Type B pancreatic cell (in vitro differentiated cells): ENCODE results near the gene TRIM21. TPM values are rescaled to one million over a fixed set of nuclear protein-coding genes. Genes with fewer than 3 reads are reported as not detected.
A peak's percentile ranks its signal among the peaks of the same experiment; 100 is the strongest.

Experiments used
- DNase-seq: peaks from one replicate; pipeline ENCODE4 v3.0.0; 2021; ENCODE audit warnings: mixed read lengths; ENCODE audit not compliant: unreplicated experiment; ENCODE audit errors: extremely low spot score
- H3K27ac Mint-ChIP-seq: 2 replicates; pipeline ENCODE4 v1.8.0; 2021; ENCODE audit warnings: mild to moderate bottlenecking, mixed read lengths
- H3K27me3 Mint-ChIP-seq: 2 replicates; pipeline ENCODE4 v1.8.0; 2021; ENCODE audit warnings: mixed read lengths
- H3K36me3 Mint-ChIP-seq: 2 replicates; pipeline ENCODE4 v1.8.0; 2021; ENCODE audit warnings: mixed read lengths
- H3K4me1 Mint-ChIP-seq: one replicate; pipeline ENCODE4 v1.8.0; 2021; ENCODE audit warnings: mixed read lengths; ENCODE audit not compliant: unreplicated experiment
- H3K4me3 Mint-ChIP-seq: 2 replicates; pipeline ENCODE4 v1.8.0; 2021; ENCODE audit warnings: mild to moderate bottlenecking, mixed read lengths
- H3K9me3 Mint-ChIP-seq: 2 replicates; pipeline ENCODE4 v1.8.0; 2021; ENCODE audit warnings: mixed read lengths
- CTCF ChIP-seq: fragments of 200-600 bp; sonication (generic); conservative IDR thresholded peaks from 2 replicates; pipeline ENCODE4 v1.5.0; 2021; ENCODE audit warnings: antibody characterized with exemption, mild to moderate bottlenecking
- long read RNA-seq: library from polyadenylated mRNA; unstranded; transcript quantifications from one replicate; pipeline ENCODE4 v2.0.0, GENCODE V29; 2020
- total RNA-seq: library from RNA; stranded (reverse); gene quantifications from 2 replicates; pipeline ENCODE4 v1.2.1, GENCODE V29; 2021; ENCODE audit warnings: low replicate concordance

TRIM21 gene
- total RNA-seq = 18.4 and 31.1 TPM in 2 replicates
- long read RNA-seq, transcript TRIM21-201 (7 exons, 1,924 nt) = major isoform, 68 of 80 reads
- long read RNA-seq, partial matches to known transcripts = 4 of 80 reads
- long read RNA-seq, other reads (novel, unspliced or antisense) = 8 of 80 reads

GRCh38 chr11:4393209-4393857 lies at the start of gene TRIM21:
Gene TRIM21 (minus strand): TSS chr11:4393702. CDS start chr11:4390409, 3,293 bp downstream.
- Mint-ChIP-seq H3K27me3 (no peaks in the 10 kb centered on the region), H3K36me3 (peaks cover 18% of the 10 kb centered on the region), H3K9me3 (peaks cover 4% of the 10 kb centered on the region), H3K27ac (peak within 1 kb of the TSS; percentile 61), H3K4me3 (peak within 1 kb of the TSS; percentile 90), H3K4me1 (peaks cover 14% of the 10 kb centered on the region)
- no peak for DNase-seq
- TF ChIP-seq CTCF = no peak

GRCh38 chr11:4441515-4441914 lies 48.0 kb upstream of the TRIM21 start:
- no peak overlapping the region for H3K4me3 Mint-ChIP-seq
- no peaks in the 10 kb centered on the region for H3K4me1 Mint-ChIP-seq
- H3K36me3 Mint-ChIP-seq = no peaks in the 10 kb centered on the region
- peaks cover 2% of the 10 kb centered on the region for H3K27me3 Mint-ChIP-seq
- no peak for DNase-seq
- H3K9me3 Mint-ChIP-seq = peaks cover 4% of the 10 kb centered on the region
- no peak overlapping the region for H3K27ac Mint-ChIP-seq
- TF ChIP-seq CTCF = no peak

- no peaks in the 10 kb centered on the region for H3K36me3 Mint-ChIP-seq
- peaks cover 4% of the 10 kb centered on the region for H3K9me3 Mint-ChIP-seq
- H3K4me1 Mint-ChIP-seq = no peaks in the 10 kb centered on the region
- TF ChIP-seq CTCF = no peak
- no peak overlapping the region for H3K27ac Mint-ChIP-seq
- DNase-seq = no peak
- no peak overlapping the region for H3K4me3 Mint-ChIP-seq
- H3K27me3 Mint-ChIP-seq = peaks cover 11% of the 10 kb centered on the region
Measured at GRCh38 chr11:4436411-4436810, 42.9 kb upstream of the TRIM21 start.

- Mint-ChIP-seq H3K4me1 (no peaks in the 10 kb centered on the region), H3K36me3 (no peaks in the 10 kb centered on the region), H3K27me3 (peaks cover 11% of the 10 kb centered on the region), H3K4me3 (no peak overlapping the region), H3K27ac (no peak overlapping the region), H3K9me3 (peaks cover under 1% of the 10 kb centered on the region)
- no peak for DNase-seq
- TF ChIP-seq CTCF = no peak
Measured at GRCh38 chr11:4433856-4434255, 40.4 kb upstream of the TRIM21 start.

GRCh38 chr11:4430051-4430450 lies 36.5 kb upstream of the TRIM21 start:
- Mint-ChIP-seq H3K4me1 (no peaks in the 10 kb centered on the region), H3K9me3 (no peaks in the 10 kb centered on the region), H3K36me3 (no peaks in the 10 kb centered on the region), H3K4me3 (no peak overlapping the region), H3K27me3 (peaks cover 8% of the 10 kb centered on the region), H3K27ac (no peak overlapping the region)
- DNase-seq = no peak
- no peak for TF ChIP-seq CTCF
